GM19043 (cell line): ENCODE results near the gene FAM133A.

Experiments used
- ATAC-seq: cut with Tn5 transposase; IDR thresholded peaks from one replicate; pipeline ENCODE4 v1.9.1; 2021; ENCODE audit warnings: low read depth; ENCODE audit not compliant: unreplicated experiment

FAM133A gene

GRCh38 chrX:93673869-93674271 is at the start of gene FAM133A:
Gene FAM133A (plus strand): TSS chrX:93674206. CDS start chrX:93709420, 35,214 bp downstream.
- ATAC-seq, result no peak

- ATAC-seq, result no peak
Measured at GRCh38 chrX:93637591-93637990, 36.4 kb upstream of the FAM133A start.

- no peak for ATAC-seq
Measured at GRCh38 chrX:93649381-93649780, 24.6 kb upstream of the FAM133A start.

GRCh38 chrX:93660575-93660974 is 13.4 kb upstream of the FAM133A start:
- ATAC-seq, result no peak

GRCh38 chrX:93673056-93673868 is 744 bp upstream of the FAM133A start, which contains the start of gene NAP1L3:
Gene NAP1L3 (minus strand): TSS chrX:93673578. CDS start chrX:93673304, 274 bp downstream.
- peak; percentile 49 for ATAC-seq

- ATAC-seq, result no peak
Measured at GRCh38 chrX:93695981-93696380, 22.0 kb downstream of the FAM133A start.

- no peak for ATAC-seq
Measured at GRCh38 chrX:93703701-93704100, 29.7 kb downstream of the FAM133A start.

GRCh38 chrX:93711076-93711475 is 37.1 kb downstream of the FAM133A start:
- no peak for ATAC-seq

GRCh38 chrX:93741811-93742210 is 67.8 kb downstream of the FAM133A start:
- no peak for ATAC-seq

GRCh38 chrX:93760163-93760562 is 86.2 kb downstream of the FAM133A start:
- no peak for ATAC-seq
